ENCODE results near the gene PANK1.

- TF ChIP-seq HLTF (IDR thresholded peaks at IDR 0.05) (no peak), EP300 (IDR thresholded peaks at IDR 0.05; ENCODE audit: low read length) (no peak), CTCF (IDR thresholded peaks at IDR 0.05 in 2 of 3, conservative IDR thresholded peaks at IDR 0.05 in 1 of 3; ENCODE audit: insufficient read depth in 2 of 3, low read depth in 1 of 3, low read length in 3 of 3) (no peak), HOXB6 (CRISPR knock-in tag; IDR thresholded peaks at IDR 0.05; ENCODE audit: borderline replicate concordance) (no peak), MLX (CRISPR knock-in tag; conservative IDR thresholded peaks at IDR 0.05) (no peak), JUNB (CRISPR knock-in tag; conservative IDR thresholded peaks at IDR 0.05) (no peak), NRF1 (conservative IDR thresholded peaks at IDR 0.05 in 1 of 2, IDR thresholded peaks at IDR 0.05 in 1 of 2) (no peak), HOMEZ (CRISPR knock-in tag; IDR thresholded peaks at IDR 0.05) (no peak), ELF4 (CRISPR knock-in tag; IDR thresholded peaks at IDR 0.05) (no peak), POLR2B (IDR thresholded peaks at IDR 0.05; ENCODE audit: low read depth, partially characterized antibody) (no peak)
These were observed 2.8 kb downstream of the PANK1 start for GRCh38 chr10:89642193-89642592.
